ENCODE data around the gene ZSCAN10. TPM values are rescaled to one million over a fixed set of nuclear protein-coding genes. Genes with fewer than 3 reads are reported as not detected.
"Not testable (repeated sequence)": the region's sequence is repeated elsewhere in the genome, so short reads cannot be mapped to it uniquely, and the experiment has no call there.

ZSCAN10 gene
- total RNA-seq, 1 donor from 2014 or later: not detected

GRCh38 chr16:3142327-3142726, 43.2 kb upstream of the ZSCAN10 start:
- Mint-ChIP-seq H3K27me3 (ENCODE audit: low read depth) (no peaks in the 10 kb centered on the region), H3K36me3 (ENCODE audit: low read depth) (peaks cover 5% of the 10 kb centered on the region), H3K4me3 (peak overlapping the region; percentile 62), H3K27ac (ENCODE audit: unreplicated experiment) (no peak overlapping the region), H3K4me1 (no peaks in the 10 kb centered on the region), H3K9me3 (no peaks in the 10 kb centered on the region)
- no peak for TF ChIP-seq CTCF (conservative IDR thresholded peaks at IDR 0.05)
- DNase-seq (ENCODE audit: low read depth, low spot score): no peak

GRCh38 chr16:3141781-3142311, 42.8 kb upstream of the ZSCAN10 start:
- no peaks in the 10 kb centered on the region for H3K9me3 Mint-ChIP-seq
- H3K27me3 Mint-ChIP-seq (ENCODE audit: low read depth): no peaks in the 10 kb centered on the region
- peaks cover 5% of the 10 kb centered on the region for H3K36me3 Mint-ChIP-seq (ENCODE audit: low read depth)
- no peak overlapping the region for H3K27ac Mint-ChIP-seq (ENCODE audit: unreplicated experiment)
- H3K4me1 Mint-ChIP-seq: no peaks in the 10 kb centered on the region
- DNase-seq (ENCODE audit: low read depth, low spot score): no peak
- peak overlapping the region; percentile 62 for H3K4me3 Mint-ChIP-seq
- TF ChIP-seq CTCF (conservative IDR thresholded peaks at IDR 0.05): no peak

GRCh38 chr16:3140603-3141427, 41.7 kb upstream of the ZSCAN10 start:
- no peaks in the 10 kb centered on the region for H3K27me3 Mint-ChIP-seq (ENCODE audit: low read depth)
- no peak overlapping the region for H3K27ac Mint-ChIP-seq (ENCODE audit: unreplicated experiment)
- H3K4me3 Mint-ChIP-seq: peak overlapping the region; percentile 38
- H3K36me3 Mint-ChIP-seq (ENCODE audit: low read depth): peaks cover 5% of the 10 kb centered on the region
- TF ChIP-seq CTCF (conservative IDR thresholded peaks at IDR 0.05): no peak
- no peaks in the 10 kb centered on the region for H3K9me3 Mint-ChIP-seq
- no peak for DNase-seq (ENCODE audit: low read depth, low spot score)
- H3K4me1 Mint-ChIP-seq: peaks cover 4% of the 10 kb centered on the region

GRCh38 chr16:3139561-3139960, 40.5 kb upstream of the ZSCAN10 start:
- not testable (repeated sequence) for DNase-seq (ENCODE audit: low read depth, low spot score); H3K9me3 Mint-ChIP-seq; H3K36me3 Mint-ChIP-seq (ENCODE audit: low read depth); H3K27ac Mint-ChIP-seq (ENCODE audit: unreplicated experiment); H3K27me3 Mint-ChIP-seq (ENCODE audit: low read depth)
- H3K4me3 Mint-ChIP-seq: peak overlapping the region; percentile 85
- peaks cover 15% of the 10 kb centered on the region for H3K4me1 Mint-ChIP-seq

- H3K4me3 Mint-ChIP-seq: peak overlapping the region; percentile 85
- H3K9me3 Mint-ChIP-seq: no peaks in the 10 kb centered on the region
- TF ChIP-seq CTCF (conservative IDR thresholded peaks at IDR 0.05): no peak
- no peak overlapping the region for H3K27ac Mint-ChIP-seq (ENCODE audit: unreplicated experiment)
- DNase-seq (ENCODE audit: low read depth, low spot score): no peak
- H3K27me3 Mint-ChIP-seq (ENCODE audit: low read depth): no peaks in the 10 kb centered on the region
- H3K4me1 Mint-ChIP-seq: peaks cover 19% of the 10 kb centered on the region
- H3K36me3 Mint-ChIP-seq (ENCODE audit: low read depth): peaks cover 5% of the 10 kb centered on the region
These were observed 39.8 kb upstream of the ZSCAN10 start for GRCh38 chr16:3138823-3139426.

- Mint-ChIP-seq H3K27ac (ENCODE audit: unreplicated experiment) (no peak overlapping the region), H3K4me1 (peaks cover 23% of the 10 kb centered on the region), H3K27me3 (ENCODE audit: low read depth) (no peaks in the 10 kb centered on the region), H3K4me3 (peak overlapping the region; percentile 85), H3K9me3 (no peaks in the 10 kb centered on the region), H3K36me3 (ENCODE audit: low read depth) (peaks cover 5% of the 10 kb centered on the region)
- no peak for TF ChIP-seq CTCF (conservative IDR thresholded peaks at IDR 0.05)
- DNase-seq (ENCODE audit: low read depth, low spot score): no peak
These were observed 39.2 kb upstream of the ZSCAN10 start for GRCh38 chr16:3138342-3138741.
